Measurements from ENCODE around the gene IL10RA.

The IL10RA gene

GRCh38 chr11:117941163-117941707 is 45.0 kb upstream of the IL10RA start:
- peaks cover 13% of the 10 kb centered on the region for H3K4me1 ChIP-seq (ENCODE audit: insufficient read depth, low read length, severe bottlenecking)
- H3F3A ChIP-seq (ENCODE audit: insufficient read depth, low read length) = no peaks in the 10 kb centered on the region
- H3K36me3 ChIP-seq (ENCODE audit: insufficient read depth, low read length) = no peaks in the 10 kb centered on the region
- no peak overlapping the region for H2AFZ ChIP-seq (ENCODE audit: low read length)
- no peaks in the 10 kb centered on the region for H4K20me1 ChIP-seq (ENCODE audit: insufficient read depth, low read length)
- H3K27me3 ChIP-seq (ENCODE audit: insufficient read depth, low read length) = 0 out of 2 replicates have a peak, but pooled peaks cover under 1% of the 10 kb centered on the region
- H3K9me3 ChIP-seq (ENCODE audit: low read length) = no peaks in the 10 kb centered on the region
- H3K9me2 ChIP-seq (ENCODE audit: low read depth, low read length) = no peaks in the 10 kb centered on the region
- H3K27ac ChIP-seq (ENCODE audit: low read depth, low read length, poor library complexity, severe bottlenecking) = no peak overlapping the region
- H3K79me2 ChIP-seq (ENCODE audit: insufficient read depth, low read length) = no peaks in the 10 kb centered on the region
- no peak overlapping the region for H3K9ac ChIP-seq (ENCODE audit: low read length)
- no peak for TF ChIP-seq CTCF (IDR thresholded peaks at IDR 0.05; ENCODE audit: low read length)
- no peak for TF ChIP-seq EZH2 (IDR thresholded peaks at IDR 0.05; ENCODE audit: borderline replicate concordance, low read length)
- H3K4me2 ChIP-seq (ENCODE audit: low read length) = no peak overlapping the region
- no peak overlapping the region for H3K4me3 ChIP-seq (ENCODE audit: low read depth, low read length, poor library complexity, severe bottlenecking)

DNA sequence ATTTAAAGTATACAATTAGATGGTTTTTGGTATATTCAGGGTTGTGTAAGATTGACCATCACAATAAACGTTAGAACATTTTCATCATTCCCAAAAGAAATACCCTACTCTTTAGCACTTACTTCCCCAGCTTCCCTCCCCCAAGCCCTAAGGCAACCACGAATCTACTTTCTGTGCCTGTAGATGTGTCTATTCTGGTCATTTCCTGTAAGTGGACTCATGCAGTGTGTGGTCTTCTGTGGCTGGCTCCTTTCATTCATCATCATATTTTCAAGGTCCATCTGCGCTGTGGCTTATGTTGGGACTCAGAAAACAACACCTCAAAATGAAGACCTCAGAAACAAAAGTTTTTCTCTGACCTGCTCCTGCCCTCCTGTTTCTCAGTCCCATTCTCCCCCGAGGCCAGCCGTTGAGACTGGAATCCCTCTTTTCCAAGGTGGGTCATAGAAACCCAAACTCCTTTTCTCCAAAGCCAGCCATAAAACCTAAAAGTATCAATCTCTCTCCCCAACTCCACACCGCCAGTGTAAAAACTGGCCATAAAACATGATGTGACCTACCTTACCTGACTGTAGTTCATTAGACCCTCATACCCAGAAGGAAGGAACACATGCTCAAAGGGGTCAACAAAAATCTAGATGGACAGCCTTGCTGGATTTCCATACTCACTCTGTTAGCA is 44.1 kb upstream of the IL10RA start:
- Histone ChIP-seq H3K27ac (ENCODE audit: low read depth, low read length, poor library complexity, severe bottlenecking) (no peak overlapping the region), H3K9me3 (ENCODE audit: low read length) (no peaks in the 10 kb centered on the region), H3K9ac (ENCODE audit: low read length) (no peak overlapping the region), H3K36me3 (ENCODE audit: insufficient read depth, low read length) (no peaks in the 10 kb centered on the region), H3K27me3 (ENCODE audit: insufficient read depth, low read length) (no peaks in the 10 kb centered on the region), H3K4me2 (ENCODE audit: low read length) (no peak overlapping the region), H3F3A (ENCODE audit: insufficient read depth, low read length) (no peaks in the 10 kb centered on the region), H3K79me2 (ENCODE audit: insufficient read depth, low read length) (no peaks in the 10 kb centered on the region), H3K4me1 (ENCODE audit: insufficient read depth, low read length, severe bottlenecking) (peaks cover 5% of the 10 kb centered on the region), H3K9me2 (ENCODE audit: low read depth, low read length) (no peaks in the 10 kb centered on the region), H2AFZ (ENCODE audit: low read length) (no peak overlapping the region), H4K20me1 (ENCODE audit: insufficient read depth, low read length) (no peaks in the 10 kb centered on the region), H3K4me3 (ENCODE audit: low read depth, low read length, poor library complexity, severe bottlenecking) (no peak overlapping the region)
- TF ChIP-seq CTCF (IDR thresholded peaks at IDR 0.05; ENCODE audit: low read length) (no peak), EZH2 (IDR thresholded peaks at IDR 0.05; ENCODE audit: borderline replicate concordance, low read length) (no peak)

DNA sequence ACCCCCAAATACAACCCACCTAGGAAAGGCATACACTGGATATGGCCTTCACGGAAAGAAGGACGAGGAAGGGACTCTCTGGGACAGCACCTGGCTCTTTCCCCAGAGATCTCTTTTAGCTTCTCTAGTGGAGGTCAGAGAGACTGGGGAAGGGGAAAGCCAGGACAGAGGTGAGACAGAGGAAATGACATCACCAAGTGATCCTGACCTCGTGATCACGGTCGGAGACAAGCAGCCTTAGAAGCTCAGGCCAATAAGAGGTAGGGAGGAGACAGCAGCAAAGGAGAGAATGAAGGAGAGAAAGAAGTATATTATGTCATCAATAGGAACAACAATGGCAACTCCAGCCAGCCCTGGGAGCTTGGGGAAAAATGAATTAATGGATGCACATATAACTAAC is 41.6 kb upstream of the IL10RA start:
- Histone ChIP-seq H3K4me2 (ENCODE audit: low read length) (no peak overlapping the region), H3K79me2 (ENCODE audit: insufficient read depth, low read length) (no peaks in the 10 kb centered on the region), H3K4me3 (ENCODE audit: low read depth, low read length, poor library complexity, severe bottlenecking) (no peak overlapping the region), H3K36me3 (ENCODE audit: insufficient read depth, low read length) (no peaks in the 10 kb centered on the region), H3K27me3 (ENCODE audit: insufficient read depth, low read length) (no peaks in the 10 kb centered on the region), H3K9me3 (ENCODE audit: low read length) (no peaks in the 10 kb centered on the region), H2AFZ (ENCODE audit: low read length) (no peak overlapping the region), H3K9ac (ENCODE audit: low read length) (no peak overlapping the region), H3F3A (ENCODE audit: insufficient read depth, low read length) (no peaks in the 10 kb centered on the region), H4K20me1 (ENCODE audit: insufficient read depth, low read length) (no peaks in the 10 kb centered on the region), H3K27ac (ENCODE audit: low read depth, low read length, poor library complexity, severe bottlenecking) (no peak overlapping the region), H3K4me1 (ENCODE audit: insufficient read depth, low read length, severe bottlenecking) (no peaks in the 10 kb centered on the region), H3K9me2 (ENCODE audit: low read depth, low read length) (no peaks in the 10 kb centered on the region)
- TF ChIP-seq EZH2 (IDR thresholded peaks at IDR 0.05; ENCODE audit: borderline replicate concordance, low read length) (no peak), CTCF (IDR thresholded peaks at IDR 0.05; ENCODE audit: low read length) (no peak)
